Raji (cell line): ENCODE data around the gene THYN1.

Source experiments
- POLR2A ChIP-seq: IDR thresholded peaks from 2 replicates; pipeline ENCODE4 v1.6.1; 2011; ENCODE audit warnings: low read depth, low read length, control low read depth; ENCODE audit not compliant: insufficient read depth

THYN1 gene

DNA sequence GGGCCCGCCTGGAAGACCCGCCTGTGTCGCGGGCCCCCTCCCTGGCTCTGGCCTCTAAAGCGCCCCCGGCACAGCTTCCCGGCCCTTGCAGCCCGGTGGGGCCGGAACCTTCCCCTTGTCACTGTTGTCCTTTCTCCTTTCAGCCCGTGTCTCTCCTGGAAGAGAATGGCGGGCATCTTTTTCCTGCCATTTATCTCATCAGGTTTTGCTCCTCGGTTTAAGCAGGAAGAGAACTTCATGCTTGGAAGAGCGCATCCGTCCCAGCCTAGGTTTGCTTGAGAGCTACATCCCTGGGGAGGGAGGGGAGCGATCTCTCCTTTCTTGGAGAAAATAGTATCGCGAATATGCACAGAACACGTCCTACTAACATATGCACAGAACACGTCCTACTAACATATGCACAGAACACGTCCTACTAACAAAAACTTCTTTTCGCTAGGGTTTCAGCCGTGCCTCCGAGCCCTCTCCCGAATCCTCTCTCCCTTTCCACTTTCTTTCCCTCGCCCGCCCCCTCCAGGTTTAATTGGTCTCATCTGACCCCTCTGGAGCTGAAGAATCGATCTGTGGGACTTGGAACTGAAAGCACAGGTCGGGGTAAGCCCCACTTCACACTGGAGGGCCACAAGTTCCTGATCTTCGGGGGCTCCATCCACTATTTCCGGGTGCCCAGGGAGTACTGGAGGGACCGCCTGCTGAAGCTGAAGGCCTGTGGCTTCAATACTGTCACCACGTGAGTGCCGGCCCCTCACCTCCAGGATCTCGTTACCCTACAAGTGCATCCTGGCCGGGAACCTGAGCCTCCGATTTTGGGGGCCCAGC lies 24.2 kb upstream of the THYN1 start:
- TF ChIP-seq POLR2A = no peak

DNA sequence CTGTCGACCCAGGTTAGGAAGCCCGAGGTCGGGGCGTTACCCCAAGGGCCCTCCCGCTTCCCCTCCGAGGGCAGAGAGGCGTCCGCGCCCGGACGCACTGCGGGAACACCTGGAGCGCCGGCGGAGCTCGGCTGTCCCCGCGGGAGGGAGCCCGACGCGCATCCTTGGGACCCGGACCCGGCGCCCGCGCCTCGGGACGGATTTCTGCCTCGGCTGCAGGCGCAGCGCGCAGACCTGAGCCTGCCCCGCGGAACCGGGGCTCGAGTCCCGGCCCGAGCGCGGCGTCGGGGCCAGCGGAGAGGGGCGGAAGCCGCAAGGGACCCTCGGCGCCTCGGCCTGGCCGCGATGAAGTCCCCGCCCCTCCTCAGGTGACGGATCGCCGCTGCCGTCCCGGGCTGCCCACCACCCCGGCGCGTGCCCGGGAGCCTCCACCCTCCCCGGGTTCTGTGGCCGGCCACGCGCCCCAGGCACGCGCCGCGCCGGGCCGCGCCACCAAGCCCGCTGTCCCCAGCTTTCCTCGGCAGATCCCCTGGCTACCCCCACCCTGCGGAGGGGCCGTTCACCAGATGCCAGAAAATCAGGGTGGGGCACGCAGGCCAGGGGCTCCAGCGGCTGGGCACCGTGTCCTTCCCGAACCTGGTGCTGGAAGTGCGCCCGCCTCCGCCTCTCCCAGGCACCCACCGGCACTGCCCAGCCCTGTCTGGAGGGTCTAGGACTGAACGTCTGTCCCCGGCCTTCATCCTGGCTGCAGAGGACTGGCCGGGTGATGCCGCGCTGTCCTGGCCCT lies 23.4 kb upstream of the THYN1 start:
- TF ChIP-seq POLR2A = no peak

DNA sequence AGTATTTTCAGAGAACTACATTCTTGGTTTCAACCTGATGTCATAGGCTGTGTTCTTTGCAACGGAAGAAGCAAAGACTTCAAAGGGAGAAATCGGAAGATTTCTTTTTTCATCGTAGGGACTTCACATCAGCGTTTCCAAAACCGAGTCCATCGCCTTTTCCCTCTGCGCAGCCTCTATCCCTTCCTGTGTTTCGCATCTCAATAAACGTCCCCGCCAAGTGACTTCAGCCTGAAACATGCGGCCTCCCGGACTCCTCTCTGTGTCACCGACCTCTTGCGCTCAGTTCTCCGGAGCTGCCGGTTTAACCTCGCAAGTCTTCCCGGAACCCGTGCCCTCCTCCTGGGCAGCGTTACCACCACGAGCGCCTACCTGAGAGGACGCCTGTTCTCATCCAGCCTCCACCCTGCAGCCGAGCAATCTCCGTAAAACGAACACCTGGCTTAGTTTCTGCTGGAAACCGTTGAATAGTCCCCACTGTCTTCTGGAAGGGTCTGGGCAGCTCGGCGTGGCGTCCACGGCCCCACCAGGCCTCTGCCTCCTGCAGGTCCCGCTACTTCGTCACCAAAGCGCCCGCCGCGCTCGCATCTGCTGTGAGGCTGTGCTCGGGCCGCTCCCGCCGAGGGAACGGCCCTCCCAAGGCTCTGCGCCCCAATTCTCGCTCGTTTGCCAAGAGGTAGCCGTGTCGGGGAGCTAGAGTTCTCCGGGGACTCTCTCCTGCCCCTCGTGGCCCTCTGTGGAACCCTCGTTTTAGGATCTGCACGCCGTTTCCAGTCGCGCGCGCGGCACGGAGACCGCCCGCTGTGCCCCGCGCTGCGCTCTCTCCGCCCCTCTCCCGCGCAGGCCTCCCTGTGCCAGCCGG lies 22.6 kb upstream of the THYN1 start, which contains the start of gene GLB1L3:
TSS of gene GLB1L3 (plus strand) at position 846 of the 862 bp plus-strand sequence. CDS start 362 bp downstream, outside the sequence.
- TF ChIP-seq POLR2A = no peak

DNA sequence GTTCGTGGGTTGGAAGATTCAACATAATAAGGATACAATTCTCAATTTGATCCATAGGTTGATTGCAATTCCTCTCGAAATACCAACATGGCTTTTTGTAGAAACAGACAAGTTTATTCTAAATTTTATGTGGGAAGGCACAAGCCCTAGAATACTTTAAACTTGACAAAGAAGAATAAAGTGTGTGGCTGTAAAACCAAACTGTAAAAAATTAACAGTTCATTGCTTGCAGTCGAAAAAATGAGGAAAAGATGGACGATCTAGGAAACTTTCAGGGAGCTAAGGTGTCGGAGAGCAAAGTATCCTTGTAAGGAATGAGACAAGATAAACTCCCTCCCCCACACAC lies 22.0 kb upstream of the THYN1 start:
- TF ChIP-seq POLR2A = no peak

DNA sequence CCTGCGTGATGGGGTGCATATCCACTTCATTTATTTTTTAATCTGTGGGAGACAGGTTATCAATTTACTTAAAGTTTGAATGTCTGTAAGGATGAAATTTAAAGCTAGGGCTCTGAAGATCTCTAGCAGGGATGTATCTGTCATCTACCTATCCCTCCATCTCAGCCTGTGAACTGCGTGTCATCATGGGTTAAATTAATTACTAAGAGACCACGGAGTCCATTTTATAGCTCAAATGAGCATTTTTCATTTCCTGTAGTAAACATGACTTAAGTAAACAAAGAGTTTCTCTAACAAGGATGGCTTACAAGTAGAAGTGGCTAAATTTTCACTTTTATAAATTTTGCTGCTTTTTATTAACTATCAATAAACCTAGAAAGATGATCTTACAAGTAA lies 20.2 kb upstream of the THYN1 start:
- TF ChIP-seq POLR2A = no peak

DNA sequence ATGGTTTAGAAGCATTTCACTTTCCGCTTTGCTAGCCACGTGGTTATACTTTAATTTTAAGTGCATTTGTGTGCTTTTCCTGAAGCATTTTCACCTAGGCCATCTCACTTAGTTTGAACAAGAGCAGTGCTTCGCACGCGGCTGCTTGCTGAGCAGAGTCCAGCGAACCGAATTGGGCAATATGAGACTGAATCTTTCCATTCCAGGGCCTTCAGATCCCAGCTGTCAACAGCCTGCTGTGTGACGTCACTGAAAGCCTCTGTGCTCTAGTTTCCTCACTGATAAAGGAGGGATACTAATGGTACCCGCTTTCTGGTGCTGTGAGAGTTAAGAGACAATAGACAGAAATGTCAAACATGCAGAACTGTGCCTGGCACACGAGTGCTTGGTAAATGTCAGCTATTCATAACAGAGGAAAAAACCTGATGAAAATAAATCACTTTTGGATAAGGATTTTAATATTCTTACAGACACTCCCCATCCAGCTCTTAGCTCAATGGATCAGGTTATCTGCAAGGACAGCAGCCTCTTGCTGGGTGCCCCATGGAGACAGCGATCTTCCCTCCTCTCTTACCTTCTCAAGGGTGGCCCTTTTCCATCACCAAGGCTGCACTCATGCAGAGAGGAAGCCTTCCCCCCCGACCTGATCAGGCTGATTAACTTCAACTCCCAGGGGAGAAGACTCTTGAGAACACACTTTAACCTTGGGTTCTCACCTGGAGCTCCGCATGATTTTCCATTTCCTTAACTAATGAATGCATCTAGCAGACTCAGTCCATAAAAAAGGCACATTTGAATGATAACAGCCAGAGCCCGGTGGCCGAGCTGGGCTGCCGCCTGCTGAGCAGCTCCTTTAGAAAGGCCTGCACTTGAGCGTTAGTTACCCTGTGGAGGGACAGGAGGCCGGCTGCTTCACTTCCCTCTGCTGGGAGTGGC lies 19.5 kb upstream of the THYN1 start:
- TF ChIP-seq POLR2A = no peak

DNA sequence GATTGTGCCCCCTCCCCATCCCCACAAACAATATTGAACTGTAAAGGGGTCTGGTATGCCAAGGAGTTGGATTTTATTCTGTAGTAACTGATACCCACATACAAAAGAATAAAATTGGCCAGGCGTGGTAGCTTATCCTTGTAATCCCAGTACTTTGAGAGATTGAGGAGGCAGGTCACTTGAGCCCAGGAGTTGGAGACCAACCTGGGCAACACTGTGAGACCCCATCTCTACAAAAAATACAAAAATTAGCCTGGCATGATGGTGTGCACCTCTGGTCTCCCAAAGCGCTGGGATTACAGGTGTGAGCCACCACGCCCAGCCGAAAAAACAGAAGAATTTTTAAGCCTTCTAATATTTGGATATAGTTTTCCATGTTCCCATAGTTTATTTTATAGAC lies 18.8 kb upstream of the THYN1 start:
- TF ChIP-seq POLR2A = no peak

DNA sequence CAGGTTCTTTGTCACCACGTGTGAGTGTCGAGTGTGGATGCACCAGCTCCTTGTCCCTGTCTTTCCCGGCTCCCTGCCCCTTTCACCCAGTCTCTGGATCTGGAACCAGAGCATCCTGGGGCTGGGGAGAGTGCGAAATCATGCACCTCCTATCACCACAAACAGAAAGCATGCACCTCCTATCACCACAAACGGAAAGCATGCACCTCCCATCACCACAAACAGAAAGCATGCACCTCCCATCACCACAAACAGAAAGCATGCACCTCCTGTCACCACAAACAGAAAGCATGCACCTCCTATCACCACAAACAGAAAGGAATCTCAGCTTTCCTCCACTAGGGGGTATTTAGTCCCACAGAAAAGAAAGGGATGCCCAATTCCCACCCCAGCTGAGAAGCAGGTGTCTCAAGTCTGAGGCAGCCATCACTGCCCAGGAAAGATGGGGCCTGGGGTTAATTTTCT lies 17.1 kb upstream of the THYN1 start:
- no peak for TF ChIP-seq POLR2A

DNA sequence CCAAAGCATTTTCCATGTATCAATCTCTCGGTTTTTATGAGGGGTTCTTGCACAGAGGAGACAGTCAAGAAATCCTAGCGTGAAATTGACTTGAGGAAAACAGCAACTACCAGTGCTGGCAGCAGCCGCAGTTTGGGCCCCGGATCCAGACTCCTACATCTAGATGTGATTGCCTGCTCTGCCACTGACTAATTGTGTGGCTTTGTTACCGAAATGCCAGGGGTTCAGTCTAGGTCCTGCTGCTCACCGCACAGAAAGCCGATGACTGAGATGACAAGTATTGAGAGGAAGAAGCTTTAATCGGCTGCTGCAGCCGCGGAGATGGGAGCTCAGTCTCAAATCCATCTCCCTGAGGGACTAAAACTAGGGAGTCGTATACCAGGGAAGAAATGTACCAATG lies 14.8 kb upstream of the THYN1 start:
- TF ChIP-seq POLR2A = no peak

DNA sequence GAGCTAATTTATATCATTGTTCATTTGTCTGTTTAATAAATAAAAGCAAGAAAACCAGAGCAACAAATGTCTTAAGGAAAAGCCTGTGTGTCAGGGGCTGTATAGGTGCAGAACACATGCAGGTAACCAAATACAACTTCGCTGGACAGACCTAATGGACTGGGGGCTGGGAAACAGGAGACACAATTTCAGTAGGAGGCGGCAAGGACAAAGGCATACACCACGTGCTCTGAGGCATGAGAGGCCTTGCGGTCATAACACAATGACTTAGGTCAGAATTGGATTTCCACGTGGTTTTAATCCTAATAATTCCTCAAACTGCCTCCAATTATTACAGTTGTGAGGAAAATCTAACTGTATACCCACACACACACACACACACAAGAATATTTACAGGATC lies 14.3 kb upstream of the THYN1 start:
- TF ChIP-seq POLR2A = no peak

DNA sequence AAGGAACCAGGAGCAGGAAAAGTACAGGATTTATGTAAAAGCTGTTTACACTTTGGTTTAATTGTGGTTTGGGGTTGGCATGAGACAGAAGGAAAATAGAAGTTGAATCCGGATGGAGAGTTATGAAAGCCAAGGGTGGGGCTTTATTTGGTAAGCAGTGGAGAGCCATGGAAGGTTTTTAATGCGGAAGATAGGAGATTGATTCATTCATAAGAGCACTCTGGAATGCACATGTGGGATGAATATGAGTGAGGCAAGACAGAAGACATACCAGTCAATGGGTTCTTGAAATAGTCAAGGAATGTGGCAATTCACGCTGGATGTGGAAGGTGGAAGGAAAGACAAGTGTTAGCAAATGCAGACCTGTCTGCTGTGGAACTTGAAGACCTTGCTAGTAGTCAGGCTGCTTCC lies 13.7 kb upstream of the THYN1 start:
- TF ChIP-seq POLR2A = no peak

DNA sequence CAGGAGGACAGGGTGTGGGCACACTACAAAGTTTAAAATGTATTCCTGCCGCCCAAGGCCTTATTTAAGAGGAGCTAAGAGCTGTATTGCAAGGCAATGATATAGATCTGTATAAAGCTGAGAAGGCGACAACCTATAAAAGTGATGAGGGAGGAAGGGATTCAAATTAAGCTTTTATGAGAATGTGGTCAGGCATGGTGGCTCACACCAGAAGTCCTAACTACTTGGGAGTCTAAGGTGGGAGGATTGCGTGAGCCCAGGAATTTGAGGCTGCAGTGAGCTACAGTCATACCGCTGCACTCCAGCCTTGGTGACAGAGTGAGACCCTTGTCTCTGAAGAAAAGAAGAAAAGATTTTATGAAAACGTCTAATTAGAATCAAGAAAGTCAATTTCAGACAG lies 13.3 kb upstream of the THYN1 start:
- no peak for TF ChIP-seq POLR2A

DNA sequence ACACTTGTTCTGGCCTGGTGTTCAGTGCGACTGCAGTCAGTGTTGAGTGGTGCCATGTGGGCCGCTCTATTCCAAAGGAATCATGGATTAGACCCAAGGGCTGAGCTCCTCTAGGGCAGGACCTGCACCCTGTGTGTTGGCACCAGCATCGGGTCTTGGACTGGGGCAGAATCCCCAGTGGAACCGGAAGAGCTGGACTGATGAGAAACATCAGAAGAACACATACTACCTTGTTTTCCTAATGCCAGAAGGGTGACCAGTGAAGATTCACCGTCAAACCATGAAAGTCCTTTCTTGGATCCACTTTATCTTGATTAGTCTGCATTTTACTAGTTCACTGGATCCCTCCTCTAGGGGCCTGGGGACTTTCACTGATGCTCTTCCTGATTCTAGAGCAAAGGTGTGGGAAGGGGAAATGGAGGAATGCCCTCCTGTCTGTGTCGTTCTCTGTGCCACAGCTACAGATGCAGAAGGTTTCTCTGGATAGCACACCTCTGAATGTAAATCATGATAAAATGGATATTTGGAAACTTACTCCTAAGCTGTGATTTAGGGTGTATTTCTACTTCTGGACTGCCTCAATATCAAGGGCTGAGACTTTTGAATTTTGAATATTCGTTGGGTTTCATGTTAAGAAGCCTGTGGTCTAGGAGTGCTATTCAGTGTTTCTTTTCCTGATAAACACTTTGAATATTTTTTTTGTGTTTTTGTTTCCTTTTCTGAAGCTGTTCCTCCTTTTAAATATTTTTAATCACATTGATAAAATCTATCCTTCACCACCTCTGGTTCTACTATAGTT lies 12.0 kb upstream of the THYN1 start:
- TF ChIP-seq POLR2A = no peak

DNA sequence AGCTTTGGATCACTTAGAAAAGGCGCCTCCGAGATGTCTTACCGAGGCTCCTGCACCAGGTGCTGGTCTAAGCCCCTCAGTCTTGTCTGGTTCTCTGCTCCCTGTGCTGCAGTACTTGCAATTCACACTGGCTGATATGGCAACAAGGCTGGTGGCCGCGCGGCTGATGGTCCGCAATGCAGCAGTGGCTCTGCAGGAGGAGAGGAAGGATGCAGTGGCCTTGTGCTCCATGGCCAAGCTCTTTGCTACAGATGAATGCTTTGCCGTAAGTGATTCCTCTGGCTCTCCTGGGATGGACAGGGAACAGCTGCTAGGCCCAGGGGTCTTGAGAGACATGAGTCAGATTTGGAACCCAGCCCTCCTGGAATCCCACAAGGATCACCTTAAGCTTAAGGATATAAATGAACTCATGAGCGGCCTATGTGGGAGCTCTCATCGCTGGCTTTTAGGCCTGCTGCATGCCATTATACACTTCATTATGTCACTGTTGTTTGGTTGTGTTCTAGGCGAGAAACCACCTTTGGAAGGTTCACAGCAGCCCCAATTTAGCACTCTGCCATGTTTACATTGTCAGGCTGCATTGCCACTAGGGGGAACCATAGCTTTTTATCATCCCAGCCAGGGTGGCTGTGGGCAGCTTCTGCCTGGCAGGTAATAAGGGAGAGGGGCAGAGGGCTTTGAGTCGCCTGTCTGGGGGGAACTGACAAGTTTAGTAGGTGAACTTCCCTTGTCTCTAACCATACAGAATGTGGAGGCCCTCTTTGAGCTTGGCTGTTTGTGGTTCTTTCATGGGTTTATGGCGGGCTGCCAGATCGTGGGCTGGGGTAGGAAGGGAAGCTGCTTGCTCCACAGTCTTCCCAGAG lies 8.7 kb upstream of the THYN1 start:
- TF ChIP-seq POLR2A = no peak
